Lower lobe of right lung (tissue), 2 donors: Measurements from ENCODE around the gene BLTP3A. TPM values are rescaled to one million over a fixed set of nuclear protein-coding genes. Genes with fewer than 3 reads are reported as not detected.
"Not testable (repeated sequence)": the region's sequence is repeated elsewhere in the genome, so short reads cannot be mapped to it uniquely, and the experiment has no call there.

ENCODE experiments used
- ATAC-seq, 2 donors: fragments of 200-7000 bp; cut with Tn5 transposase; one replicate each; pipeline ENCODE4 v1.9.1; 2020 to 2022; ENCODE audit warnings: mild to moderate bottlenecking in 2 of 2, moderate library complexity in 2 of 2
- DNase-seq: peaks from one replicate; pipeline ENCODE4 v3.0.0-alpha.2; 2020
- H3K27ac ChIP-seq: fragments of 200-600 bp; one replicate; pipeline ENCODE4 v1.8.0; 2022
- H3K27me3 ChIP-seq: fragments of 200-600 bp; one replicate; pipeline ENCODE4 v1.8.0; 2022; ENCODE audit warnings: low read depth
- H3K36me3 ChIP-seq: fragments of 200-600 bp; one replicate; pipeline ENCODE4 v1.8.0; 2022; ENCODE audit warnings: mild to moderate bottlenecking
- H3K4me1 ChIP-seq: fragments of 200-600 bp; one replicate; pipeline ENCODE4 v1.8.0; 2022
- H3K4me3 ChIP-seq: fragments of 200-600 bp; one replicate; pipeline ENCODE4 v1.8.0; 2022; ENCODE audit warnings: mild to moderate bottlenecking
- H3K9me3 ChIP-seq: fragments of 200-600 bp; one replicate; pipeline ENCODE4 v1.8.0; 2022
- CTCF ChIP-seq: fragments of 200-600 bp; IDR thresholded peaks from one replicate; pipeline ENCODE4 v1.8.0; 2022; ENCODE audit warnings: antibody characterized with exemption, mild to moderate bottlenecking
- intact Hi-C: fragments of 100-400 bp; cut with DNase I; formaldehyde crosslinking; loops from one replicate; pipeline ENCODE4 v1.11.0; 2022
- total RNA-seq: library from RNA; stranded (reverse); fragmentation: NEBNext Ultra II Directional; extraction: Animal tissue kit (Norgen Biotek cat#: 25700); gene quantifications from one replicate; pipeline ENCODE4 v1.2.1, GENCODE V29; 2021
- donor health status: DM: no; HTN: yes; CAD: no; lungs with severe emphysema.

Gene BLTP3A
- total RNA-seq, 1 donor from 2014 or later: 14.1 TPM

- no peaks in the 10 kb centered on the region for H3K9me3 ChIP-seq
- H3K27ac ChIP-seq: peak overlapping the region; percentile 73
- H3K27me3 ChIP-seq: no peaks in the 10 kb centered on the region
- no peaks in the 10 kb centered on the region for H3K4me1 ChIP-seq
- H3K36me3 ChIP-seq: no peaks in the 10 kb centered on the region
- intact Hi-C loops: no loop called here
- no peak for TF ChIP-seq CTCF
- DNase-seq (peak; percentile 51), ATAC-seq (peak; percentile 88 to 93)
- no peak overlapping the region for H3K4me3 ChIP-seq
These were observed 46.4 kb upstream of the BLTP3A start for GRCh38 chr6:34745277-34746103.

- no peaks in the 10 kb centered on the region for H3K27me3 ChIP-seq
- peak overlapping the region; percentile 73 for H3K27ac ChIP-seq
- no peaks in the 10 kb centered on the region for H3K36me3 ChIP-seq
- intact Hi-C loops: no loop called here
- no peaks in the 10 kb centered on the region for H3K4me1 ChIP-seq
- ATAC-seq: peak; percentile 81 to 87
- H3K9me3 ChIP-seq: no peaks in the 10 kb centered on the region
- DNase-seq: no peak
- no peak overlapping the region for H3K4me3 ChIP-seq
- TF ChIP-seq CTCF: no peak
These were observed 45.6 kb upstream of the BLTP3A start for GRCh38 chr6:34746104-34746846.

- no peak for ATAC-seq
These were observed 43.1 kb upstream of the BLTP3A start for GRCh38 chr6:34748757-34749156.

GRCh38 chr6:34756513-34756856 is 35.4 kb upstream of the BLTP3A start:
- DNase-seq, H3K27me3 ChIP-seq, intact Hi-C loops, H3K9me3 ChIP-seq: not testable (repeated sequence)
- Histone ChIP-seq H3K36me3 (peaks cover 15% of the 10 kb centered on the region), H3K4me1 (peaks cover 19% of the 10 kb centered on the region), H3K27ac (peak overlapping the region; percentile 95), H3K4me3 (peak overlapping the region; percentile 80)
- TF ChIP-seq CTCF: peak; percentile 39
- ATAC-seq: peak; percentile 60 to 69

More at GRCh38 chr6:34748757-34749156, 43.1 kb upstream of the BLTP3A start:
- no peak overlapping the region for H3K27ac ChIP-seq
- H3K4me1 ChIP-seq: peaks cover 5% of the 10 kb centered on the region
- no peaks in the 10 kb centered on the region for H3K36me3 ChIP-seq
- no peaks in the 10 kb centered on the region for H3K9me3 ChIP-seq
- H3K4me3 ChIP-seq: no peak overlapping the region
- no peak for TF ChIP-seq CTCF
- intact Hi-C loops: no loop called here
- DNase-seq: no peak
- H3K27me3 ChIP-seq: no peaks in the 10 kb centered on the region

GRCh38 chr6:34757687-34758274 is 34.1 kb upstream of the BLTP3A start:
- peaks cover 17% of the 10 kb centered on the region for H3K4me1 ChIP-seq
- no peak for DNase-seq
- no peaks in the 10 kb centered on the region for H3K27me3 ChIP-seq
- peaks cover 28% of the 10 kb centered on the region for H3K36me3 ChIP-seq
- H3K4me3 ChIP-seq: peak overlapping the region; percentile 80
- no peaks in the 10 kb centered on the region for H3K9me3 ChIP-seq
- intact Hi-C loops: no loop called here
- peak overlapping the region; percentile 95 for H3K27ac ChIP-seq
- no peak for TF ChIP-seq CTCF
- no peak for ATAC-seq
